Mononuclear cell (primary cell): Measurements from ENCODE around the gene CYP3A5. TPM values are rescaled to one million over a fixed set of nuclear protein-coding genes. Genes with fewer than 3 reads are reported as not detected.
"Not testable (repeated sequence)": the region's sequence is repeated elsewhere in the genome, so short reads cannot be mapped to it uniquely, and the experiment has no call there.

Experiments used
- H3K27me3 ChIP-seq: 2 replicates; pipeline ENCODE4 v1.6.0; 2011; ENCODE audit warnings: low read length, control low read depth; ENCODE audit not compliant: insufficient read depth
- H3K4me1 ChIP-seq: 2 replicates; pipeline ENCODE4 v1.5.1; 2011; ENCODE audit warnings: mild to moderate bottlenecking, low read length, control low read depth; ENCODE audit not compliant: insufficient read depth
- H3K4me3 ChIP-seq: 2 replicates; pipeline ENCODE4 v1.5.1; 2011; ENCODE audit warnings: mild to moderate bottlenecking, low read length, moderate library complexity
- H3K9me3 ChIP-seq: 2 replicates; pipeline ENCODE4 v1.5.1; 2011; ENCODE audit warnings: low read depth, mild to moderate bottlenecking, control low read depth, low read length
- total RNA-seq: library from RNA; depleted of rRNA; stranded (reverse); fragments of >200 nt; gene quantifications from one replicate; pipeline ENCODE4 v1.2.3, GENCODE V29; 2012

Gene CYP3A5
- 0.10 TPM for total RNA-seq

DNA sequence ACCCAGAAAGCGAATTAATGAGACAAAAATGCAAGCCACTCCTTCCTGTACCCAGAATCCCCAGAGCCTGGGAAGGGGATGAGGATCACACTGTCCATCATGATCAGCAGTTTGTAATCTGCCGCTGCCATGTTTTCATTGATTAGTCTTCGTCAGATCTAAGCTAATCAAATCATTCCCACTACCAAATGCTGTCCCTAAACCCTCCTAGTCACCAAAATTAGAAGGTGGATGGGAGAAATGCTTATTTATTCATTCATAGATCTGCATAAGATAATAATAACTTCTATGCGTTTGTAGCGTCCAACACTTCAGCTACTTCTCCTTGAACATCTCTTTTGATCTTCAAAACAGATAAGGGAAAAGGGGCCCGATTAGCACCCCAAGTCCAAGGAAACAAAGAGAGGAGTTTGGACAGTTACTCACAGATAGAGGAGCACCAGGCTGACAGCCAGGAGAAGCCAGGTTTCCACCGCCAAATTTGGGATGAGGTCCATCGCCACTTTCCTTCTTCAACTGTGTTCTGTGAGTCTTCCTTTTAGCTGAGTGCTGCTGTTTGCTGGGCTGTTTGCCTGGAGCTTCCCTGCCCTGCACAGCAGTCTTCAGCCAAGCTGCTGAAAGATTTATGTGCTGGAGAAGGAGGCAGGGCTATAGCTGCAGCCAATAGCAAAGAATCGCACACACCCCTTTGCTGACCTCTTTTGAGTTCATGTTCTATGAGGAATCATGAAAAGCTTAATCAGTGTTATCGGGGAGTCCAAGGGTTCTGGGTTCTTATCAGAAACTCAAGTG lies at the start of gene CYP3A5:
TSS of gene CYP3A5 (minus strand) at position 597 of the 792 bp plus-strand sequence. CDS start at position 497, 100 bp downstream.
- no peaks in the 10 kb centered on the region for H3K27me3 ChIP-seq
- H3K9me3 ChIP-seq = no peaks in the 10 kb centered on the region
- no peak within 1 kb of the TSS for H3K4me3 ChIP-seq
- H3K4me1 ChIP-seq = no peaks in the 10 kb centered on the region

- Histone ChIP-seq H3K4me3 (no peak overlapping the region), H3K27me3 (no peaks in the 10 kb centered on the region), H3K4me1 (no peaks in the 10 kb centered on the region), H3K9me3 (no peaks in the 10 kb centered on the region)
These were observed 48.8 kb upstream of the CYP3A5 start for GRCh38 chr7:99728615-99729014.

DNA sequence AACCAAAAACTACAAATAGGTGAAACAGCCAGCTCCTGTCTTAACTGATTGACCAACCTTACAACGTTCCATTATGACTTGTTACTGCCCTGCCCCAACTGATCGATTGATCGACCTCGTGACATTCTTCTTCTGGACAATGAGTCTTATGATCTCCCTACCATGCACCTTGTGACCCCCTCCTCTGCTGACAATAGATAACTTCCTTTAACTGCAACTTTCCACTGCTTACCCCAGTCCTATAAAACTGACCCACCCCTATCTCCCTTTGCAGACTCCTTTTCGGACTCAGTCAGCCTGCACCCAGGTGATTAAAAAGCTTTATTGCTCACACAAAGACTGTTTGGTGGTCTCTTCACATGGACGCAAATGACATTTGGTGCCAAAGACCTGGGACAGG lies 43.4 kb upstream of the CYP3A5 start:
- not testable (repeated sequence) for H3K4me1 ChIP-seq, H3K4me3 ChIP-seq, H3K9me3 ChIP-seq, H3K27me3 ChIP-seq

DNA sequence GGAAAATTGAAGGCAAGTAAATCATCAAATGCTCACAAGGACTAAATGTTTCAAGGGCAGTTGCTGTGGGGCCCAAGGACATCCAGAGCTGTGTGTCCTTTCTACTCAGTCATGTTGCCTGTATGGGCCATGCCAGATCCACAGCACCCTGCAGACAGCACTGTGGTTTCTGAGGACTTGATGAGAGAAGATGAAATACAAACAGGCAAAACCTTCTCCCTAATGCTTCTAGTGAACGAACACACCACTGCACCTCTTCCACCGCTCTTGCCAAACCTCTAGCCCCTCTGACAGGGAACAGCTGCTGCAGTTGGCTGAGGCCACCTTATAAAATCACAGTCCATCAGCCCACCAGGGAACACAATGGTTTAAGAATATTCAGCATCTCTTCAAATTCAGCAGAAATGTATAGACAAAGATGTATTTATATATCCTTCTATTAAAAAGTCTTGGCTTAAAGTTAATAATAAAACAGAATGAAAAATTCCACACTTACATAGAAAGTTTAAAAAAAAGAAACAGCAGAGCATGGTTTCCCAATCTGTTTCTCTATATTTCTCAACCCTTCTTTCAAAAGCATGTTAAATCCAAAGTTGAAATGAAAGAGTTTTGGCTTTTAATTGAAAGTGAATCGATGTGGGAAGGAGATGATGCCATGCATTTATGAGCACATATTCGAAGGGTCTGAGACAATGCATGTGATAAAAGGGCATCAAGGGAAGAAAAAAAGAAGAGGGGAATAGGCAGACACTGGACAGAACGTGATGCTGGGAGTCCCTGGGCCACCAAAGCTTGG lies 41.2 kb upstream of the CYP3A5 start:
- Histone ChIP-seq H3K4me3 (no peak overlapping the region), H3K27me3 (no peaks in the 10 kb centered on the region), H3K9me3 (no peaks in the 10 kb centered on the region), H3K4me1 (no peaks in the 10 kb centered on the region)

GRCh38 chr7:99719996-99720769 lies 40.4 kb upstream of the CYP3A5 start:
- Histone ChIP-seq H3K4me1 (no peaks in the 10 kb centered on the region), H3K27me3 (no peaks in the 10 kb centered on the region), H3K4me3 (no peak overlapping the region), H3K9me3 (no peaks in the 10 kb centered on the region)

- no peaks in the 10 kb centered on the region for H3K27me3 ChIP-seq
- no peak overlapping the region for H3K4me3 ChIP-seq
- no peaks in the 10 kb centered on the region for H3K9me3 ChIP-seq
- H3K4me1 ChIP-seq = no peaks in the 10 kb centered on the region
These were observed 34.3 kb upstream of the CYP3A5 start for GRCh38 chr7:99713995-99714570.

- H3K9me3 ChIP-seq = peaks cover 15% of the 10 kb centered on the region
These were observed 30.2 kb upstream of the CYP3A5 start for GRCh38 chr7:99709838-99710578.

DNA sequence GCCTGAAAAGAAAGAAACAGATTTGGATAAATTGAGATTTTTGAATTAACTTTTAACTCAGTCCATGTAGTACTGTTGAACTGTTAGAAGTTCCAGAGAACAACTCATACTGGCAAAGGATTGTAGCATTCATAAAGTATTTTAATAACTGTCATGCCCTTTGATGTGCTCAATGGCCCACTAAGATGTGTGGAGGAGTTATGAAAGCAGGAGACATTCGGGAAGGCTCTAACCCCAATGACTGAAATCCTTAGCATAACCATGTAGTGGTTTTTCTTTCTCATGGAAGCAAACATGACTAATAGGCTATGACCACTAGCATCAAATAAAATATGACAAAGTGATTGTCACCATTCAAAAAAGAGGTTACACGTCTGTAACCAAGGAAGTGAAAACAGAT lies 29.5 kb upstream of the CYP3A5 start:
- Histone ChIP-seq H3K4me1 (no peaks in the 10 kb centered on the region), H3K4me3 (no peak overlapping the region), H3K9me3 (peaks cover 15% of the 10 kb centered on the region), H3K27me3 (no peaks in the 10 kb centered on the region)

More at GRCh38 chr7:99709838-99710578, 30.2 kb upstream of the CYP3A5 start:
- Histone ChIP-seq H3K27me3 (no peaks in the 10 kb centered on the region), H3K4me1 (no peaks in the 10 kb centered on the region), H3K4me3 (no peak overlapping the region)

DNA sequence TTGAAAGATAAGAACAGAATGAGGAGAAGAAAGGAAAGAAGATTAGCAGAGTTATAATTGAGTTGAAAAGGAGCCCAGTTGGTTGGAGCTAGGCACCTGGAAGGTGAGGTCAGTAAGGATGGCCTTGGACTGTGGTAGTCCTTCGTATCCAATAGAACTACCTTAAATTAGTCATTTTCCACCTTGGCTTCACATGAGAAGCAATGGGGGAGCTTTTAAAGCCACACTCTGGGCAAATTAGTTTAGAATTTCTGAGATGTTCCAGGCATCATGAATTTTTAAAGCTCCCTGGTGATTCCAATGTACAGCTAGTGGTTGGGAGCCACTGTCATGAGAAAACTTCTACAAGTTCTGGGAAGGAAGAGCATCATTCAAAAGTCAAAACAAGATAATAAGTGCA lies 27.3 kb upstream of the CYP3A5 start:
- no peaks in the 10 kb centered on the region for H3K4me1 ChIP-seq
- no peak overlapping the region for H3K4me3 ChIP-seq
- peaks cover 15% of the 10 kb centered on the region for H3K9me3 ChIP-seq
- no peaks in the 10 kb centered on the region for H3K27me3 ChIP-seq

GRCh38 chr7:99699946-99700345 lies 20.1 kb upstream of the CYP3A5 start:
- Histone ChIP-seq H3K27me3 (no peaks in the 10 kb centered on the region), H3K9me3 (no peaks in the 10 kb centered on the region), H3K4me3 (no peak overlapping the region), H3K4me1 (no peaks in the 10 kb centered on the region)

- H3K27me3 ChIP-seq, H3K4me1 ChIP-seq, H3K9me3 ChIP-seq, H3K4me3 ChIP-seq: not testable (repeated sequence)
These were observed 19.3 kb upstream of the CYP3A5 start for GRCh38 chr7:99698867-99699730.

DNA sequence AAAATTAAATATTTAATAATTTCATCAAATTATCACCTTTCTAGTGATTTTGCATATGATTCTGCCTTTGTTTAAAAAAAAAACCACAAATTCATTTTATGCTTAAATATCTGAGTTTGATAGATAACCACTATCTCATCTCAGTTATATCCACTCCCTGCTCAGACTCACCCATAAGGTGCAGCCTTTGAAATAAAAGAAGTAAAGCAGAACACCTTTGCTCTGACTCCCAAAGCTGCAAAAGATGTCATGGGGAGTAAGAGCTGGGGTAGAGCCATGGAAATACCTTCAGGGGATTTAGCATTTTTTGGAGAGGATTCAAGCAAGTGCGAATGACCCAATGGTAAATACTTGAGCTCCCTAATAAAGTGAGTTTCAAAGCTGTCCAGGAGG lies 15.1 kb upstream of the CYP3A5 start:
- Histone ChIP-seq H3K4me1 (no peaks in the 10 kb centered on the region), H3K27me3 (no peaks in the 10 kb centered on the region), H3K9me3 (no peaks in the 10 kb centered on the region), H3K4me3 (no peak overlapping the region)

GRCh38 chr7:99694201-99694911 lies 14.6 kb upstream of the CYP3A5 start:
- no peaks in the 10 kb centered on the region for H3K4me1 ChIP-seq
- no peak overlapping the region for H3K4me3 ChIP-seq
- no peaks in the 10 kb centered on the region for H3K27me3 ChIP-seq
- no peaks in the 10 kb centered on the region for H3K9me3 ChIP-seq
